ENCODE data around the gene GSTK1.

DNA sequence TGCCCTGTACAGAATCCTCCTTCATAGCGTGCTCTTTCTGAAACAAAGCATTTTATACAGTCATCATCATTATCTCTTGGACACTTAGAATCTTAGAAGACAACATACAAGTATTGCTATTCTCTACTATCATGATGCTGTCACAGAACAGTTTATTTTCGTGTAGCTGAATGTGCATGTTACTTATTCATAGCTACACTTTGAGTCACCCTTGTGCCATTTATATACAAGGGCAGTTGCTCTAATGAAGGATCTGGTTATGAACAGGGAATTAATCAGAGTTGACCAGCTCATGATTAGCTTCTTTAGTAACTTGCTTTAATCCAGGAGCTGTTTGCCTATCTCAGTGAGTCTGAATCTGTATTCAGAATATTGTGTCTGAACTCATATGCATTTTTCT is 36.1 kb downstream of the GSTK1 start:
- TF ChIP-seq, protein P1, sequence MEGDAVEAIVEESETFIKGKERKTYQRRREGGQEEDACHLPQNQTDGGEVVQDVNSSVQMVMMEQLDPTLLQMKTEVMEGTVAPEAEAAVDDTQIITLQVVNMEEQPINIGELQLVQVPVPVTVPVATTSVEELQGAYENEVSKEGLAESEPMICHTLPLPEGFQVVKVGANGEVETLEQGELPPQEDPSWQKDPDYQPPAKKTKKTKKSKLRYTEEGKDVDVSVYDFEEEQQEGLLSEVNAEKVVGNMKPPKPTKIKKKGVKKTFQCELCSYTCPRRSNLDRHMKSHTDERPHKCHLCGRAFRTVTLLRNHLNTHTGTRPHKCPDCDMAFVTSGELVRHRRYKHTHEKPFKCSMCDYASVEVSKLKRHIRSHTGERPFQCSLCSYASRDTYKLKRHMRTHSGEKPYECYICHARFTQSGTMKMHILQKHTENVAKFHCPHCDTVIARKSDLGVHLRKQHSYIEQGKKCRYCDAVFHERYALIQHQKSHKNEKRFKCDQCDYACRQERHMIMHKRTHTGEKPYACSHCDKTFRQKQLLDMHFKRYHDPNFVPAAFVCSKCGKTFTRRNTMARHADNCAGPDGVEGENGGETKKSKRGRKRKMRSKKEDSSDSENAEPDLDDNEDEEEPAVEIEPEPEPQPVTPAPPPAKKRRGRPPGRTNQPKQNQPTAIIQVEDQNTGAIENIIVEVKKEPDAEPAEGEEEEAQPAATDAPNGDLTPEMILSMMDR (IDR thresholded peaks at IDR 0.05): no peak
- no peak for TF ChIP-seq POLR2A (IDR thresholded peaks at IDR 0.05)

Measured in thyroid gland (tissue), 4 donors.